Activated T-cell treated with anti-CD3 and anti-CD28 coated beads for 24 hours (primary cell): ENCODE results near the gene SNRNP70.

Experiments
- DNase-seq: peaks from one replicate; pipeline ENCODE4 v3.0.0-alpha.2; 2020; ENCODE audit warnings: low read depth

Gene SNRNP70

DNA sequence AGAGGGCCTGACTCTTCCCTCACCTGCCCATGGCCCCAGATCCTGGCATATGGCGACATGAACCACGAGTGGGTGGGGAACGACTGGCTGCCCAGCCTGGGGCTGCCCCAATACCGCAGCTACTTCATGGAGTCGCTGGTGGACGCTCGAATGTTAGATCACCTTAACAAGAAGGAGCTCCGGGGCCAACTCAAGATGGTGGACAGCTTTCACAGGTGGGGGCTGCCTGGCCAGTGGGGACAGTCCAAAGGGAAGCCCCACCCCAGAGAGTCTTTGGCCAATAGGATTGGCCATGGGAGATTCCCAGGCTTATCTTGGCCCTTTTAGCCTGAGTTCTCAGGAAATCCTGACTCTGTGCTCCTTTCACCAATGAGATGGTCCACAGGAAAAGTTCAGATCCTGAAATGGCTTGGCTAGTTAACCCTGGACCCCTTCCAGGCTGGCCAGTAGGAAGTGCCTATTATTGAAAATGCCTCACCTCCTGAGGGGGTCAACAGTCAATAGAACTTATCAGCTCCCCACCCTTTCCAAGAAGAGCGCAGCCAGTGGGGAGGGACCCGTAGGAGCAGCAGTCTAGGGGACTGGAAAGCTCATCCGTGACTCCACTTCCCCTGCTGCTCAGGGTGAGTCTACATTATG, 62.9 kb downstream of the SNRNP70 start:
- no peak for DNase-seq

DNA sequence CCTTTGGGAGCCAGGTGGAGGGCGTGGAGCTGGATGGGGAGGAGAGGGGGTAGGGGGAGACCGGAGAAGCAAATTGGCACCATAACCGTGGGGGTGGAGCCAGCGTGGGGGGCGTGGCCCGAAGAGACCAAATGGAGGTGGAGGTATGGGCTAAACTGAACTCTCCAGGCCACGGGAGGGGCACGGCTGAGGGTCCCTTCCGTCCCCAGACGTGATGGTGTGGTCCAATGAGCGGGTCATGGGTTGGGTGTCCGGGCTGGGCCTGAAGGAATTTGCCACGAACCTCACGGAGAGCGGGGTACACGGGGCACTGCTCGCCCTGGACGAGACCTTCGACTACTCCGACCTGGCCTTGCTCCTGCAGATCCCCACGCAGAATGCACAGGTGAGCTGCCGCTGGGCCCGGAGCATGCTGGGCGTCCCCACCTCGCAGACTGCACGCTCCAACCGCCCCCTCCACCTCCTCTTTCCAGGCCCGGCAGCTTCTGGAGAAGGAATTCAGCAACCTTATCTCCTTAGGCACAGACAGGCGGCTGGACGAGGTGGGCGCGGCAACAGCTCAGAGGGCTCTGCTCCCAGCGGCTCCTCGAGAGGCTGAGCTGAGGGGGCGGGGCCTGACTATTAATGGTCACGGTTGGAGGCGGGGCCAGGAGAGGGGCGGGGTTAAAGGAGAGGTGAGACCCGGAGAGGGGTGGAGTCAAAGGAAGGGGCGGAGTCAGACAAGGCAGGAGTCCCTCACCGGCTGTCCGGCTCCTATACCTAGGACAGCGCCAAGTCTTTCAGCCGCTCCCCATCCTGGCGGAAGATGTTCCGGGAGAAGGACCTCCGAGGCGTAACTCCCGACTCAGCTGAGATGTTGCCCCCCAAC, 63.8 kb downstream of the SNRNP70 start:
- DNase-seq = peak; percentile 73

DNA sequence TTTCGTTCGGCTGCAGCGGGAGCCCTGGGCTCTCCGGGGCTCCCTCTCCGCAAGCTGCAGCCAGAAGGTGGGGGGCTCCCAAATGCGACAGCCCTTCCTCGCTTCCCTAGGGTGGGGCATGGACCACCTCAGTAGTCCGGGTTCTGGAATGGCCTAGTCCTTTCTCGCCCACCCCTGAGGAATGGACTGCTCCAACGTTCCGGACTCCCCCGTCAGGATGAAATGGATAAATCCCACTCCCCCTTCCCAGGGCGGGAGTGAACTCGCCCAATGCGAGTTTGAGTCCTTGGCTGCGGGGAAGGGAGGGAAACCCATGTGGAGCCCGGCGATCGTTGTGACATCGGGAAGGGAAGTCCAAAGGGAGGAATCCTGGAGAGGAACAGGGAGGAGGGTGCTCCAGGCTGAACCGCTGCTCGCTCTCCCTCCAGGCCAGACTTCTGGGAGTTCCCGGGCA, 64.4 kb downstream of the SNRNP70 start:
- DNase-seq = no peak

DNA sequence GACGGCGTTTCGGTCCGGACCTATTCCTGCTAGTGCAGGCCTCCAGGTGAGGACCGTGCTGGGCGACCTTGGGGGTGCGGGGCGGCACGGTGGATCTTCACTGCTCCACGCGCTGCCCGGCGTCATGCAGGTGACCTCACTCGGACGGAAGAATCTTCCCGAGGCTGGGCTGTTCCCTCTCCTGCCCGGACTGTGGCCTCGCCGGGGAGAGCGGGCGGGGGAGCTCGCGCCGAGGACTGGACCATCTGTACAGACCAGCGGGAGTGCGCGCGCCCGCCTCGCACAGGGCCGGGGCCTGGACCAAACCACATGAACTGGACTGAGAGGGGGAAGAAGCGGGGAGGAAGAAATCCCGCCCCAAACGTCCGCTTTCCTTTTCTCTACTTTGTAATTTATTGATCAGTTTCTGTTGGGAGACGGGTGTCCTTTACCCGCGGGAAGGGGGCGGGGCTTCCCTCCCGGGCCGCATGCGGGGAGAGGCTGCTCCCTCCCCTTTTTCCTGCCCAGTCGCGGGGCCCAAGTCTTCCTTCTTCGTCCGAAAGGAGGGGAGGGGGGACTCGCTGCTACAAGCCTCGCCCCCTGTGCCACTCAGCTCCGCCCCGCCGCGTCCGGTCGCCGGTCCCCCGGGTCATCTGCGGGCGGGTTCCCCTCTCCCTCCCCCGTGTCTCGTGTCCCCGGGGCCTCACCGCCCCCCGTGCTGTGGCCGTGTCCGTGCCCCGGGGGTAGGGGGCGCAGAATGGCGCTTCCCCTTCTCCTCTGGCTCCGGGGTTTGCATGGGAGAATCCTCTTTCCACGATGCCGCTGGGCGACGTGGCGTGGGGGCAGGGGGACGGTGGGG, 65.1 kb downstream of the SNRNP70 start:
- no peak for DNase-seq

DNA sequence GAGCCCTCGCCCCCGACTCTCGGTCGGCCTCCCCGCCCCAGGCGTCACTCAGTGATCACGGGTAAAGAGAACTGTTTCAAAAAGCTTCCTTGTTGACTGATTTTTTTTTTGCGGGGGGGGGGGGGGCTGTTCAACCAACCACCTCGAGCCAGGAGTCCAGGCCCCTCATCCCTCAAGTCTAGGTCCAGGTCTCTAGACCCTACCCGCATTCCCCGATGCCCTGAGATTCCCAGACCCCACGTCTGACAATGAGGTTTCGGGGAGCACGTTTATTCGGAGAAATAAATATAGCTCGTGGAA, 65.6 kb downstream of the SNRNP70 start:
- no peak for DNase-seq

DNA sequence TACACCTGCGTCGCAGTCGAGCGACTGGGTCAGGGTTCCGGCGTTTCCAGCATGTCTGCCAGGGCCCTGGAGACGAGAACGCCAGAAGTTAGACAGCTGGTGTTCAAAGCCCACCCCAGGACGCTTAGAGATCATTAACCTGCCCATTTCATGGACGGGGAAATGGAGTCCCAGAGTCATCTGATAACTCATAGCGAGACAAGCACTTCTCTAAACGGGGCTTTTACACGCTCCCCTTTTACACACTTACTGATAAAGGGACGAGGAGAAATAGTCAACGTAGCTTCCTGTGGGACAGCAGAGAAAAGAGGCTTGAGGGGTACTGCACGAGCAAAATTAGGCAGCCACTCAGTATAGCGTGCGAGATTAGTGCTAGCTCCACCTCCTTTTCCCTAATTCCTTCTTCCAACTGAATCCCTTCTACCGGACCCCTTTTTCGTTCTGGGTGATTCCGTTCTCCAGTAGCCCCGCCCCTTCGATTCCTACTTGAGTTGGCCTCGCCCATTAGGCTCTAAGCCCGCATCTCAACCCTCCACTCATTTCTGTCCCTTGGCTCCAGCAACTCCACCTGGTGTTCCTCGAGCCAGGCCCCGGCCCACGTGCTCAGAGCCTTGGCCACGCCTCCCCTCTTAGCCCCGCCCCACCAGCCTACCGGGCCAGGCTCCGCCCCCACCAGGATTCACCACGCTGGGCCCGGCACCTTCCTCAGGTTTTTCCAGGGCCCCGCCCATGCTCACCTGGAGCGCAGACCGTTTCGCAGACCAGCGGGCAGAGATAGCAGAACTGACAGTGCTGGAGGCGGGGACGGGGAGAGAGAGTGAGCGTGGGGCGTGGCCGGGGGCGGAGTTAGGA, 66.2 kb downstream of the SNRNP70 start:
- DNase-seq = no peak

DNA sequence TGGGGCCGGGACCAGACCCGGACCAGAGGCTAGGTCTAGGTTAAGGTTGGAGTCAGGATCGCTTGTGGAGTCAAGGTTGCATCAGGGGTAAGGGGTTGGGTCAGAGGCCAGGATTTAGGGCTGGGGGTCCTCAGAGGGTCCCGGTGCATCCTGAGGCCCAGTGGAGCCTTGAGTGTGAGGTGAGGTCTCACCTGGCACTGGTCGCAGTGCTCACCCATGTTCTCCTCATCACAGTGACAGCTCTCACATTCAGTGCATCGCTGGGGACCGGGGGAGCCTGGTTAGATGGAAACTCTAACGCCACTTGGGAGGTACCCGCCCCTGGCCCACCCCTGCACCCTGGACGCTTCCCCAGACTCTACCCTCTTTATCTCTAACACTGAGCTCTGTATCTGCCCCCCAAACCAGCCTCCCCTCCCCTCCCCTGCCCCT, 66.9 kb downstream of the SNRNP70 start:
- DNase-seq = no peak

DNA sequence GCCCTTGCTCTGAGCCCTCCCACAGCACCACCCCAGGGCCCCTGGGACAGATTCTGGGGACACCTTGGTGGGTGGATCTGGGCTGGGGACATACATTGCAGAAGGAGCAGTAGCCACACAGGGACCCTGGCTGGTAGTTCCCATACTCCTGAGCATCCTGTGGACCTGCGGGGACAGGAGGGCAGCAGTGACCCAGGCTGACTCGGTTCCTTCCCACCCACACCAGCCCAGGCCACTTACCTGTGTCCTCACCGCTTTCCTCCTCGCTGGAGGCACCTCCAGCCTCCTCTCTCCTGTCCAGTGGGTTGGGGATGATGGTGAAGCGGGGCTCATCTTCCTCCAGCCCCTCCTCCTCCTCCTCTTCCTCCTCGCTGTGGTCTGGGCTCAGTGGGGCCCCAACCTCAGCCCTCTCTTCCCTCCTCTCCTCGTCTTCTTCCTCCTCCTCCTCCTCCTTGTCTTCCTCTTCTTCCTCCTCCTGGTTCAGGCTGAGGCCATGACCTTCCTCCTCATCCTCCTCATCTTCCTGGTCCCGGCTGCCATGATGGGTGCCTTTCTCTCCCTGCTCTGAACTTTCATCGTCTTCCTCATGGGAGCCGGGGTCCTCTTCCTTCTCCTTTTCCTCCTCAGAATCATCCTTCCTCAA, 68.0 kb downstream of the SNRNP70 start:
- DNase-seq = no peak

DNA sequence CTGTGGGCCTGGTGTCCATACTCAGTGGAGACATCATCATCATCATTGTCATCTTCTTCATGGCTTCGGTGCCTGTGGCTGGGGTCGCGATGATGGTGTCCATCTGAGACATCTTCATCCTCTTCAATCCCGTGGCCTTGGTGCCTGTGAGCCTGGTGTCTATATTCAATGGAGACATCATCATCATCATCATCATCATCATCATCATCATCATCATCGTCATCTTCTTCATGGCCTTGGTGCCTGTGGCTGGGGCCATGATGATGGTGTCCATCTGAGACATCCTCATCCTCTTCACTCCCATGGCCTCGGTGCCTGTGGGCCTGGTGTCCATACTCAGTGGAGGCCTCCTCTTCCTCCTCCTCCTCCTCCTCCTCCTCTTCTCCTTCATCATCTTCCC, 69.0 kb downstream of the SNRNP70 start:
- no peak for DNase-seq

DNA sequence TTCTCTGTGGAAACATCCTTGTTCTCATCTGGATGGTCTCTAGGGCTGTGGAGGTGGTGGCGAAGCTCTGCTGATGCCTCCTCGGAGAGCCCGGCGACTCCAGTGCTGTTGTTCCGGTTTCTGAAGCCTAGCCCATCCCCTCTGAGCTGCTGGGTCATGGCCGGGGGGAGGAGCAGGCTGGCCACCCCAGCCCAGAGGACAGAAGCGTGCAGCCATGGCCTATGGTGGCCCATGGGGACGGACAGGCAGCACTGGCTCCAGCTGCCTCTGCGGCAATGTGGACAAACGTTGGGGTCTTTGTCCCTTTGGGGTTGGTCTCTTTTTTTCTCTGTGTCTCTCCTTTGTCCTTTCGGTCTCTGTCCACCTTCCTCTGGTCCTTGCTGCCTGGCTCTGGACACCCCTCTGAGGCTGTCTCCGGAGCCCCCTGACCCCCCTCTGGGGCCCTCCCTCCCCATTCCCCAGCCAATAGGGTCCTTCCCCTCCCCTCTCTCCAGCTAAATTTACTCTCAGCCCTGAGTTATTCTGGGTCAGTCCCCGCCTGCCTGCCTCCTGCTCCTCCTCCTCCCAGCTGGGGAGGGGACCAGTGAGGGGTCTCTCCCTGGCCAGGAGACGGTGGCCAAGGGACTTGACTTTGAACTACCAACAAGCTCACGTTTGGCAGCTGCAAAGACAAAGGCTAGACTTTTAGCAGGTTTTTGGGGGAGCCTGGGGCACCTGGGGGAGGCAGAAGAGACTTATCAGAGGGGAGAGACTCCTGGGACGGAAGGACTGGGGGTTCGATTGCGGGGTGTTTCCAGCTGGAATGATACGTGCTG, 70.0 kb downstream of the SNRNP70 start, which contains the start of gene HRC:
TSS of gene HRC (minus strand) at position 392 of the 815 bp plus-strand sequence. CDS start at position 233, 159 bp downstream.
- no peak for DNase-seq

DNA sequence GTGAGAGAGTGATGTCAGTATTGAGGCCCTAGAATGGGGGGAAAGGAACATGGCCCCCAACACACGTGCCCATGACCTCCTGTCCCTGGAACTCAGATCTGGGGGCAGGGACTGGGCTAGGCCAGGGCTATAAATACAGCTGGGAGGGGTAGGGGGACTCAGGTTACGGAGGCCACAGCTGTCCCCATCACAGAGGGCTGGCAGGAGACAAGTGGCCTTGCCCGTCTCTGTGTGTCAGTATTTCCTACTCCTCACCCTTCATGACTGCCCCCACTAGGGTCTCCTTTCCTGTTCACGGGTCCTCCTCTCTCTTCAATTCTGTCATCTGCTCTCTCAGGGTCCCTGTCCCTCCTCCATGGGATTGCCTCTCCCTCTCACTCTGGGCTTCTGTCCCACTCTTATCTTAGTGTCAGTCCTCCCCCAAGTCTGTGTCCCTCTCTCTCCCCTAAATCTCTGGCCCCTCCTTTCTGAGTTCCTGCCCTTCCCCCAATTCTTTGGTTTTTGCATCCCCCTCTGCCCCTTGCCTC, 70.6 kb downstream of the SNRNP70 start:
- no peak for DNase-seq

DNA sequence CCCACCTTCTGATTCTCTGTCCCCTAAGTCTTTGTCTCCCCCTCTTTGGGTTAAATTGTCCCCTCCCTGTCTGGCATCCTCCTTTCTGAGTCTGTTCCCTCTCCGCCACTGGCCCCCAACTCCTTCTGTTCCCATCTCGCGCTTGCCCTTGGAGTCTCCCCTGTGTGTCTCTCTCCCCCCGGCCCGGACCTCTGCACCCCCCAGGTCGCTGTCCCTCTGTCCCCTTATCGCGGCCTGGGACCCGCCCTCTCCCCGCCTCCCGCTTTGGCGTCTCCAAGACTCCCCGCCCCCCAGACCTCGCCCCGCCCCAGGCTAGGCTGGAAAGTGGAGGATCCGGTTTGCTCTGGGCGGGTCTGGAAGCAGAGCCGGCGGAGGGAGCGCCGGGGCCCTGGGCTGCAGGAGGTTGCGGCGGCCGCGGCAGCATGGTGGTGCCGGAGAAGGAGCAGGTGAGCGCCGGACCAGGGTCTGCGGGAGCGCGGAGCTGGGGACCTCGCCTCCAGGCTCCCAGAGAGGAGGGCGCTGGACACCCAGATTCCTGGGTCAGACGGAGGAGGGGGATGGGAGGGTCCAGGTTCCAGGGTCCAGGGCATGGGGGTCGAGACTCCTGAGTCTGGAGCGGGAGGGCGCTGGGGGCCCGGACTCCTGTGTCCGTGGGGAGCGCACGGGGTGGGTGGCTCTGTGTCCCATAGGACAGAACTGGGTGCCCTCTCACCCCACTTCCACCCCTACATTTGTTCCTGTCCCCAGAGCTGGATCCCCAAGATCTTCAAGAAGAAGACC, 72.4 kb downstream of the SNRNP70 start, which contains the start of gene TRPM4:
TSS of gene TRPM4 (plus strand) at position 348 of the 780 bp plus-strand sequence. CDS start at position 423, 75 bp downstream.
- peak; percentile 48 for DNase-seq
